Sigmoid colon (tissue), 4 donors: ENCODE data around the gene UTS2.

Experiments used
- CTCF ChIP-seq, 4 experiments: fragments of 450-650 bp in 3 of 4; fragments of 200-600 bp in 1 of 4; IDR thresholded peaks; one replicate each; pipeline ENCODE4 v1.5.1; 2016 to 2019; ENCODE audit warnings: antibody characterized with exemption in 4 of 4, mild to moderate bottlenecking in 3 of 4, moderate library complexity in 2 of 4
- EP300 ChIP-seq, 4 donors: sonication (generic); formaldehyde crosslinking; IDR thresholded peaks; one replicate each; pipeline ENCODE4 v1.6.1; 2017; ENCODE audit warnings: antibody characterized with exemption in 4 of 4
- POLR2A ChIP-seq, 2 donors: fragments of 450-650 bp; IDR thresholded peaks; one replicate each; pipeline ENCODE4 v1.6.1; 2016; ENCODE audit warnings: antibody characterized with exemption in 2 of 2, mild to moderate bottlenecking in 2 of 2, moderate library complexity in 2 of 2
- POLR2AphosphoS5 ChIP-seq, 4 donors: sonication (generic); formaldehyde crosslinking; IDR thresholded peaks; one replicate each; pipeline ENCODE4 v1.6.1; 2017; ENCODE audit warnings: antibody characterized with exemption in 4 of 4

- no peak for TF ChIP-seq EP300 (IDR thresholded peaks at IDR 0.05)
- no peak for TF ChIP-seq CTCF (IDR thresholded peaks at IDR 0.05)
- no peak for TF ChIP-seq POLR2AphosphoS5 (IDR thresholded peaks at IDR 0.05)
- no peak for TF ChIP-seq POLR2A (IDR thresholded peaks at IDR 0.05)
Observed at GRCh38 chr1:7884757-7885156, 31.9 kb upstream of the UTS2 start.
